Measurements from ENCODE around the gene OR5D18.
"Not testable (repeated sequence)": the region's sequence is repeated elsewhere in the genome, so short reads cannot be mapped to it uniquely, and the experiment has no call there.

OR5D18 gene

GRCh38 chr11:55826919-55827318 is 7.5 kb downstream of the OR5D18 start, which contains the start of gene OR5L2:
TSS of gene OR5L2 (plus strand) at chr11:55827219. CDS start at chr11:55827219, 0 bp downstream.
- no peak for DNase-seq (ENCODE audit: low spot score)
- no peak for TF ChIP-seq CTCF (IDR thresholded peaks at IDR 0.05; ENCODE audit: extremely low read depth, missing control alignments)

DNA sequence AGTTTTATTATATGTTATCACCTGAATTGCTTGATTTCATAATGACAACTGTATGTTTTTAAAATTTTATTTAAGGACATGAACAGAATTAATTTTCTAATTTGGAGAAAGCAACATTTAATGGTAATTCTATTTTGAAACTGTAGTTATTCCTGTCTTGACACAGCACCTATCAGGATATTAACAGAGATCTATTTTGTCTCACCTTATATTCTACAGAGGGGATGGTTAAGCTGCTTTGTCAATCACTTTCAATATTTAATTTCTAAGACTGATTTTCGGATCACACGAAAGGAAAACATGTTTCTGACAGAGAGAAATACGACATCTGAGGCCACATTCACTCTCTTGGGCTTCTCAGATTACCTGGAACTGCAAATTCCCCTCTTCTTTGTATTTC is 19.0 kb downstream of the OR5D18 start, which contains the start of gene OR5D16:
Gene OR5D16 (plus strand): TSS at position 301 of the 400 bp plus-strand sequence. CDS start 0 bp downstream, at position 301.
- no peak for TF ChIP-seq CTCF (IDR thresholded peaks at IDR 0.05; ENCODE audit: extremely low read depth, missing control alignments)
- no peak for DNase-seq (ENCODE audit: low spot score)

DNA sequence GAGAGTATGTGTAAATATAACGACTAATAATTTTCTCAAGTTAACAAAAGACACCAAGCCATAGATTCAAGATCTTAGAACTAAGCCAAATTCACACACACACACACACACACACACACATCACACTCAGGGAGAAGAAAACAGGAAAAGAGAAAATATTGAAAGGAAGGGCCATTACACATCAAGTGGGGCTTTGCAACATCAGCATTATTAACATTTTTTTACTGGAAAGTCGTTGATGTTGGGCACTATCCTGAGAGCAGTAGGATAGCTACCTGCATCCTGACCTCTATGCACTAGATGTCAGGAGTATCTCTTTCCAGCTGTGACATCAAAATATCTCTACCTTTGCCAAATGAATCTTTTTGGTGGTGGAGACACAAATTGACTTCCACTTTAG is 28.0 kb downstream of the OR5D18 start:
- no peak for TF ChIP-seq CTCF (IDR thresholded peaks at IDR 0.05; ENCODE audit: extremely low read depth, missing control alignments)
- no peak for DNase-seq (ENCODE audit: low spot score)

DNA sequence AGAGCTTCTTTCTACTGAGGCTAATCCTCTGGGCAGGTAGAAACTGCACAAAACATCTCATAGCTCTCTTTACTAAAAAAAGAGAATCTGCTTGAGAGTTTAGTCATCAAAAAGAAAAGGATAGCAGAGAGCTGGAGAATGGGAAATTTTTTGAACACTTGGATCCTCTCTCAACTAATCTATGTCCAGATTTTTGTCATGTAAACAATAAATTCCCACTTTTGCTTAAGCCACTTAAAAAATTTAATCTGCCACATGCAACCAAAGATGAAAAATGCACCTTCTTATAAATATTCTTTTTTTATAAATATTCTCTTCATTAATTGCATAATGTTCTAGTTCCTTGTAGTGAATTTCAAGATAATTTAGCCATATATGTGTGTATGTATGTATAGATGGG is 29.6 kb downstream of the OR5D18 start:
- TF ChIP-seq CTCF (IDR thresholded peaks at IDR 0.05; ENCODE audit: extremely low read depth, missing control alignments): no peak

GRCh38 chr11:55852141-55852540 is 32.7 kb downstream of the OR5D18 start:
- DNase-seq (ENCODE audit: low spot score): no peak
- TF ChIP-seq CTCF (IDR thresholded peaks at IDR 0.05; ENCODE audit: extremely low read depth, missing control alignments): no peak

More for the DNA sequence above, 29.6 kb downstream of the OR5D18 start:
- DNase-seq (ENCODE audit: low spot score): no peak

- DNase-seq (ENCODE audit: low spot score): no peak
- TF ChIP-seq CTCF (IDR thresholded peaks at IDR 0.05; ENCODE audit: extremely low read depth, missing control alignments): no peak
These were observed 35.3 kb downstream of the OR5D18 start for GRCh38 chr11:55854704-55855103.

GRCh38 chr11:55867354-55867753 is 47.9 kb downstream of the OR5D18 start:
- DNase-seq (ENCODE audit: low spot score): not testable (repeated sequence)
